HepG2 (cell line): ENCODE results near the gene ITPK1.

Experiments
- EHMT2 ChIP-seq: fragments of 200-600 bp; sonication (generic); IDR thresholded peaks from 2 replicates; pipeline ENCODE4 v1.7.0; 2017; ENCODE audit warnings: antibody characterized with exemption, low read depth, low read length, borderline replicate concordance
- FOXM1 ChIP-seq: sonication (generic); formaldehyde crosslinking; IDR thresholded peaks from 2 replicates; pipeline ENCODE4 v1.5.0; 2020; ENCODE audit warnings: missing genetic modification reagents
- HNRNPLL ChIP-seq: fragments of 200-400 bp; formaldehyde crosslinking; IDR thresholded peaks from 2 replicates; pipeline ENCODE4 v1.6.1; 2017; ENCODE audit warnings: mild to moderate bottlenecking, low read depth, low read length; ENCODE audit not compliant: poor library complexity, severe bottlenecking
- POLR2A ChIP-seq, 2 experiments: IDR thresholded peaks; 2 replicates each; pipeline ENCODE4 v1.6.1; 2011; ENCODE audit warnings: low read depth in 2 of 2, low read length in 2 of 2, mild to moderate bottlenecking in 1 of 2, moderate library complexity in 1 of 2; ENCODE audit not compliant: insufficient read depth in 1 of 2
- ZNF142 ChIP-seq: sonication (generic); formaldehyde crosslinking; IDR thresholded peaks from 2 replicates; pipeline ENCODE4 v1.4.0; 2020; ENCODE audit warnings: missing genetic modification reagents
- TF ChIP-seq, protein P1 (sequence below): sonication (generic); formaldehyde crosslinking; IDR thresholded peaks from 2 replicates; pipeline ENCODE4 v1.4.0; 2020; ENCODE audit warnings: missing genetic modification reagents

- TF ChIP-seq, protein P1, sequence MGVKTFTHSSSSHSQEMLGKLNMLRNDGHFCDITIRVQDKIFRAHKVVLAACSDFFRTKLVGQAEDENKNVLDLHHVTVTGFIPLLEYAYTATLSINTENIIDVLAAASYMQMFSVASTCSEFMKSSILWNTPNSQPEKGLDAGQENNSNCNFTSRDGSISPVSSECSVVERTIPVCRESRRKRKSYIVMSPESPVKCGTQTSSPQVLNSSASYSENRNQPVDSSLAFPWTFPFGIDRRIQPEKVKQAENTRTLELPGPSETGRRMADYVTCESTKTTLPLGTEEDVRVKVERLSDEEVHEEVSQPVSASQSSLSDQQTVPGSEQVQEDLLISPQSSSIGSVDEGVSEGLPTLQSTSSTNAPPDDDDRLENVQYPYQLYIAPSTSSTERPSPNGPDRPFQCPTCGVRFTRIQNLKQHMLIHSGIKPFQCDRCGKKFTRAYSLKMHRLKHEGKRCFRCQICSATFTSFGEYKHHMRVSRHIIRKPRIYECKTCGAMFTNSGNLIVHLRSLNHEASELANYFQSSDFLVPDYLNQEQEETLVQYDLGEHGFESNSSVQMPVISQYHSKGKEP: no peak
- TF ChIP-seq ZNF142 (CRISPR knock-in tag) (no peak), FOXM1 (CRISPR knock-in tag) (no peak), POLR2A (IDR thresholded peaks at IDR 0.05; ENCODE audit: insufficient read depth in 1 of 2, low read depth in 2 of 2, low read length in 2 of 2) (no peak), HNRNPLL (no peak), EHMT2 (no peak)
Measured at GRCh38 chr14:92956961-92957360, 158.8 kb downstream of the ITPK1 start.
